ENCODE data around the gene ELF4.

DNA sequence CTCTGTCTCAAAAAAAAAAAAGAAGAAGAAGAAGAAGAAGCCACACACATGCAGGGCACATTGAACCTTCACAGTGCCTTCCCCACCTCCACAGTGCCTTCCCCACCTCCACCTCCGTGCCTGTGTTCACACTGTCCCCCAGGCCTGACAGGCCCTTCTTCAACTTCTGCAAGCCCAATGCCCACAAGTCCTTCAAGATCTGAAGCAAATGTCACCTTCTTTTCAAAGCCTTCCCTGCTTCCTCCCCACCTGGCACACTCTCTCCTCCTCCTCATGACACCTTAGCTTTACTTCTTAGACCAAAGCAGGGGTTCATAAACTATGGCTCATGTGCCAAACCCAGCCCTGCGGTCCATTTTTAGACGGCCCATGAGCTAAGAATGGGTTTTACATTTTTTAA is 19.9 kb downstream of the ELF4 start:
- TF ChIP-seq, protein P1, sequence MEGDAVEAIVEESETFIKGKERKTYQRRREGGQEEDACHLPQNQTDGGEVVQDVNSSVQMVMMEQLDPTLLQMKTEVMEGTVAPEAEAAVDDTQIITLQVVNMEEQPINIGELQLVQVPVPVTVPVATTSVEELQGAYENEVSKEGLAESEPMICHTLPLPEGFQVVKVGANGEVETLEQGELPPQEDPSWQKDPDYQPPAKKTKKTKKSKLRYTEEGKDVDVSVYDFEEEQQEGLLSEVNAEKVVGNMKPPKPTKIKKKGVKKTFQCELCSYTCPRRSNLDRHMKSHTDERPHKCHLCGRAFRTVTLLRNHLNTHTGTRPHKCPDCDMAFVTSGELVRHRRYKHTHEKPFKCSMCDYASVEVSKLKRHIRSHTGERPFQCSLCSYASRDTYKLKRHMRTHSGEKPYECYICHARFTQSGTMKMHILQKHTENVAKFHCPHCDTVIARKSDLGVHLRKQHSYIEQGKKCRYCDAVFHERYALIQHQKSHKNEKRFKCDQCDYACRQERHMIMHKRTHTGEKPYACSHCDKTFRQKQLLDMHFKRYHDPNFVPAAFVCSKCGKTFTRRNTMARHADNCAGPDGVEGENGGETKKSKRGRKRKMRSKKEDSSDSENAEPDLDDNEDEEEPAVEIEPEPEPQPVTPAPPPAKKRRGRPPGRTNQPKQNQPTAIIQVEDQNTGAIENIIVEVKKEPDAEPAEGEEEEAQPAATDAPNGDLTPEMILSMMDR (conservative IDR thresholded peaks at IDR 0.05; ENCODE audit: low read depth, low read length): no peak
- no peak for TF ChIP-seq EZH2 (IDR thresholded peaks at IDR 0.05; ENCODE audit: borderline replicate concordance, low read depth, low read length, poor library complexity, severe bottlenecking)
